Activated CD8-positive, alpha-beta memory T cell treated with anti-CD3 and anti-CD28 coated beads, Interleukin-2, amount 50 U/mL, for 4 hours (primary cell): ENCODE data around the gene LDHAL6A.
"Not testable (repeated sequence)": the region's sequence is repeated elsewhere in the genome, so short reads cannot be mapped to it uniquely, and the experiment has no call there.

Experiments used
- DNase-seq: peaks from one replicate; pipeline ENCODE4 v3.0.0-alpha.2; 2020

LDHAL6A gene

GRCh38 chr11:18455686-18456372, at the start of gene LDHAL6A:
Gene LDHAL6A, plus strand, starts transcription at chr11:18455856. Its CDS starts 825 bp downstream, at chr11:18456681.
- no peak for DNase-seq

GRCh38 chr11:18407400-18407799, 48.3 kb upstream of the LDHAL6A start:
- DNase-seq = not testable (repeated sequence)

GRCh38 chr11:18408558-18409291, 46.9 kb upstream of the LDHAL6A start:
- no peak for DNase-seq

- no peak for DNase-seq
Observed at GRCh38 chr11:18416459-18416858, 39.2 kb upstream of the LDHAL6A start.

- no peak for DNase-seq
Observed at GRCh38 chr11:18419040-18419439, 36.6 kb upstream of the LDHAL6A start.

GRCh38 chr11:18420067-18420466, 35.6 kb upstream of the LDHAL6A start:
- no peak for DNase-seq

- no peak for DNase-seq
Observed at GRCh38 chr11:18427240-18427639, 28.4 kb upstream of the LDHAL6A start.

- no peak for DNase-seq
Observed at GRCh38 chr11:18429332-18429731, 26.3 kb upstream of the LDHAL6A start.

- no peak for DNase-seq
Observed at GRCh38 chr11:18438691-18439090, 17.0 kb upstream of the LDHAL6A start.

- DNase-seq = no peak
Observed at GRCh38 chr11:18449251-18449650, 6.4 kb upstream of the LDHAL6A start.

GRCh38 chr11:18452927-18453326, 2.7 kb upstream of the LDHAL6A start:
- DNase-seq = no peak

GRCh38 chr11:18457450-18457849, 1.8 kb downstream of the LDHAL6A start:
- DNase-seq = no peak

- no peak for DNase-seq
Observed at GRCh38 chr11:18459634-18460033, 4.0 kb downstream of the LDHAL6A start.

GRCh38 chr11:18461909-18462308, 6.3 kb downstream of the LDHAL6A start:
- no peak for DNase-seq

GRCh38 chr11:18463439-18463838, 7.8 kb downstream of the LDHAL6A start:
- no peak for DNase-seq

- DNase-seq = no peak
Observed at GRCh38 chr11:18466402-18466801, 10.7 kb downstream of the LDHAL6A start.

GRCh38 chr11:18468059-18468458, 12.4 kb downstream of the LDHAL6A start:
- no peak for DNase-seq

GRCh38 chr11:18468961-18469360, 13.3 kb downstream of the LDHAL6A start:
- no peak for DNase-seq

GRCh38 chr11:18471995-18472394, 16.3 kb downstream of the LDHAL6A start:
- DNase-seq = no peak

- DNase-seq = no peak
Observed at GRCh38 chr11:18472587-18472986, 16.9 kb downstream of the LDHAL6A start.

- no peak for DNase-seq
Observed at GRCh38 chr11:18479063-18479462, 23.4 kb downstream of the LDHAL6A start.

GRCh38 chr11:18485913-18486528, 30.4 kb downstream of the LDHAL6A start:
- no peak for DNase-seq

- DNase-seq = no peak
Observed at GRCh38 chr11:18490319-18490718, 34.7 kb downstream of the LDHAL6A start.
